ENCODE measurements around the gene SOD2. TPM values are rescaled to one million over a fixed set of nuclear protein-coding genes. Genes with fewer than 3 reads are reported as not detected.
A peak's percentile ranks its signal among the peaks of the same experiment; 100 is the strongest.

The SOD2 gene
- total and polyA plus RNA-seq, 2 donors (not counting 1 experiment from before 2014, with no cell fraction given), result 66.0 to 94.7 TPM

DNA sequence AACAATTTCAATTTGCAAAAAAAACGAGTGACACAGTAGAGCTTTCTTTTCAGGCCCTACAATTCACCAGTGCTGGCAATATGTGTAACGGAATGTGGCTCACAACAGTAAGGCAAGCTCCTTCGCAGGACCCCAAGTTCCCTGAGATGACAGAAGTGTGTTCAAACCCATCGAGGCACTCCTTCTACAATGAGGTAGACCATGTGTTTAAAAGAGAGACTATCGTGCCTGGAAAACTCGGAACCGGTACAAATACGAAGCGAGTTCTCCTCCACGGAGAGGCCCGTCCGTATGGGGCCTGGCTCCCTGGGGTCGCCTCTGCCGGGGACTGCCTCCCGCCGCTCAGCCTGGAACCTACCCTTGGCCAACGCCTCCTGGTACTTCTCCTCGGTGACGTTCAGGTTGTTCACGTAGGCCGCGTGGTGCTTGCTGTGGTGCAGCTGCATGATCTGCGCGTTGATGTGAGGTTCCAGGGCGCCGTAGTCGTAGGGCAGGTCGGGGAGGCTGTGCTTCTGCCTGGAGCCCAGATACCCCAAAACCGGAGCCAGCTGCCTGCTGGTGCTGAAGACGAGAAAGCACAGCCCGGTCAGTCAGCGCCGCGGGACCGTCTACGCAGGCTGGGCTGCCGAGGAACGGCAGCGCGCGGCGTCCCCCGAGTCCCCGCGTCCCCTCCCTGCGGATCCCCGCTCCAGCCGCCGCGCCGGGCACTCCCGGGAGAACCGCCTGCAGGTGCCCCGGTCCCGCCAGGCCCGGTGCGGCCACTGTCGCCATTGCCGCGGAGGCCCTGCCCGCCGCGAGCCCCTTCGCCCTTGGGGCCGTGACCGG, 526 bp downstream of the SOD2 start:
- peak; percentile 78 for DNase-seq

More for the DNA sequence above, 526 bp downstream of the SOD2 start:
- Histone ChIP-seq H3K9me3 (ENCODE audit: control extremely low read depth in 1 of 3, control insufficient read depth in 2 of 3, insufficient read depth in 1 of 3, low read length in 2 of 3) (no peaks in the 10 kb centered on the region), H3K27ac (ENCODE audit: low read length in 2 of 2) (peak overlapping the region; percentile 71 to 89), H3K9ac (ENCODE audit: low read length) (peak overlapping the region; percentile 75), H2AFZ (ENCODE audit: insufficient read depth, low read depth, low read length, poor library complexity, severe bottlenecking) (peak overlapping the region; percentile 86), H3K79me2 (ENCODE audit: control insufficient read depth, insufficient read depth, low read length) (peaks cover 35% of the 10 kb centered on the region), H3K4me3 (ENCODE audit: control extremely low read depth in 1 of 5, extremely low read depth in 1 of 5, insufficient read depth in 1 of 5, low read depth in 2 of 5, low read length in 4 of 5) (peak overlapping the region; percentile 62 to 87 (median 79)), H3K4me1 (ENCODE audit: control insufficient read depth in 2 of 2, insufficient read depth in 2 of 2, low read length in 2 of 2) (peaks cover 28 to 34% of the 10 kb centered on the region in 2 donors), H3K4me2 (replicated peaks; ENCODE audit: low read depth, low read length, poor library complexity, severe bottlenecking) (peak overlapping the region; percentile 79), H4K20me1 (ENCODE audit: control insufficient read depth, insufficient read depth, low read length, poor library complexity, severe bottlenecking) (peaks cover 11% of the 10 kb centered on the region), H3K36me3 (replicated peaks in 1 of 2; ENCODE audit: control extremely low read depth in 1 of 2, control insufficient read depth in 1 of 2, extremely low read depth in 1 of 2, insufficient read depth in 2 of 2, low read length in 1 of 2) (peaks cover 0 to 10% of the 10 kb centered on the region in 2 experiments), H3K27me3 (replicated peaks in 1 of 4; ENCODE audit: control extremely low read depth in 1 of 4, control insufficient read depth in 3 of 4, insufficient read depth in 4 of 4, low read length in 3 of 4) (no peaks in the 10 kb centered on the region)
- intact Hi-C loops (cut with micrococcal nuclease), result loop anchor here (1.0 to 10.0 kb wide), 5 partner anchors 35 to 1302 kb away; partner anchors contain the start of genes ACAT2, IGF2R, MAP3K4 and TCP1
- WGBS (ENCODE audit: insufficient coverage), result under 1% methylated on average over 65 of the region's 66 CpGs
- Mint-ChIP-seq H3K4me1 (peaks cover 30% of the 10 kb centered on the region), H3K9me3 (ENCODE audit: insufficient read depth) (no peaks in the 10 kb centered on the region), H3K27me3 (no peaks in the 10 kb centered on the region), H3K27ac (peak overlapping the region; percentile 96), H3K4me3 (peak overlapping the region; percentile 93)
- ATAC-seq (ENCODE audit: low read depth), result peak; percentile 23
- TF ChIP-seq, protein P1, sequence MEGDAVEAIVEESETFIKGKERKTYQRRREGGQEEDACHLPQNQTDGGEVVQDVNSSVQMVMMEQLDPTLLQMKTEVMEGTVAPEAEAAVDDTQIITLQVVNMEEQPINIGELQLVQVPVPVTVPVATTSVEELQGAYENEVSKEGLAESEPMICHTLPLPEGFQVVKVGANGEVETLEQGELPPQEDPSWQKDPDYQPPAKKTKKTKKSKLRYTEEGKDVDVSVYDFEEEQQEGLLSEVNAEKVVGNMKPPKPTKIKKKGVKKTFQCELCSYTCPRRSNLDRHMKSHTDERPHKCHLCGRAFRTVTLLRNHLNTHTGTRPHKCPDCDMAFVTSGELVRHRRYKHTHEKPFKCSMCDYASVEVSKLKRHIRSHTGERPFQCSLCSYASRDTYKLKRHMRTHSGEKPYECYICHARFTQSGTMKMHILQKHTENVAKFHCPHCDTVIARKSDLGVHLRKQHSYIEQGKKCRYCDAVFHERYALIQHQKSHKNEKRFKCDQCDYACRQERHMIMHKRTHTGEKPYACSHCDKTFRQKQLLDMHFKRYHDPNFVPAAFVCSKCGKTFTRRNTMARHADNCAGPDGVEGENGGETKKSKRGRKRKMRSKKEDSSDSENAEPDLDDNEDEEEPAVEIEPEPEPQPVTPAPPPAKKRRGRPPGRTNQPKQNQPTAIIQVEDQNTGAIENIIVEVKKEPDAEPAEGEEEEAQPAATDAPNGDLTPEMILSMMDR (IDR thresholded peaks at IDR 0.05), result no peak
- no peak for TF ChIP-seq EZH2 (IDR thresholded peaks at IDR 0.05; ENCODE audit: borderline replicate concordance, insufficient read depth, low read depth, low read length, poor library complexity, severe bottlenecking)
- CTCF ChIA-PET, result interaction anchor here (0.6 to 4.1 kb wide), 19 partner anchors 9 to 763 kb away, joined by 3 to 32 read pairs (median 5); partner anchors contain the start of genes ACAT2, MRPL18, TCP1 and WTAP
- POLR2A ChIA-PET, result interaction anchor here (1.0 to 5.4 kb wide), 6 partner anchors 9 to 101 kb away, joined by 3 to 58 read pairs (median 6); partner anchors contain the start of genes ACAT2, MRPL18, TCP1 and WTAP

Measured in B cell (primary cell).